ENCODE results near the gene ZMAT3. TPM values are rescaled to one million over a fixed set of nuclear protein-coding genes. Genes with fewer than 3 reads are reported as not detected.
A peak's percentile ranks its signal among the peaks of the same experiment; 100 is the strongest.
"Not testable (repeated sequence)": the region's sequence is repeated elsewhere in the genome, so short reads cannot be mapped to it uniquely, and the experiment has no call there.

Gene ZMAT3
- total RNA-seq, 1 donor from 2014 or later = 12.4 TPM

- ATAC-seq; DNase-seq; intact Hi-C loops (cut with micrococcal nuclease): not testable (repeated sequence)
Measured at GRCh38 chr3:179032454-179033303, 38.9 kb downstream of the ZMAT3 start.

- intact Hi-C loops (cut with micrococcal nuclease) = no loop called here
- ATAC-seq (no peak), DNase-seq (no peak)
Measured at GRCh38 chr3:179029096-179029495, 42.5 kb downstream of the ZMAT3 start.

- no peak for ATAC-seq
- intact Hi-C loops (cut with micrococcal nuclease) = no loop called here
- no peak for DNase-seq
Measured at GRCh38 chr3:179028408-179028807, 43.2 kb downstream of the ZMAT3 start.

GRCh38 chr3:179027326-179027900 lies 44.2 kb downstream of the ZMAT3 start:
- DNase-seq = peak; percentile 35
- intact Hi-C loops (cut with micrococcal nuclease) = no loop called here
- no peak for ATAC-seq

- no peak for DNase-seq
- ATAC-seq = no peak
- intact Hi-C loops (cut with micrococcal nuclease) = no loop called here
Measured at GRCh38 chr3:179026636-179027035, 45.0 kb downstream of the ZMAT3 start.

- DNase-seq (no peak), ATAC-seq (no peak)
- intact Hi-C loops (cut with micrococcal nuclease) = no loop called here
Measured at GRCh38 chr3:179021119-179021903, 50.3 kb downstream of the ZMAT3 start.

GRCh38 chr3:179020112-179020511 lies 51.5 kb downstream of the ZMAT3 start:
- DNase-seq (no peak), ATAC-seq (peak; percentile 70)
- intact Hi-C loops (cut with micrococcal nuclease) = no loop called here

GRCh38 chr3:179018808-179019207 lies 52.8 kb downstream of the ZMAT3 start:
- DNase-seq = no peak
- ATAC-seq = no peak
- intact Hi-C loops (cut with micrococcal nuclease) = loop anchor here (5.0 to 10.0 kb wide), 2 partner anchors 86 to 298 kb away; no protein-coding TSS in a partner anchor

GRCh38 chr3:179016979-179017670 lies 54.5 kb downstream of the ZMAT3 start:
- intact Hi-C loops (cut with micrococcal nuclease) = loop anchor here (5.0 to 10.0 kb wide), 2 partner anchors 88 to 300 kb away; no protein-coding TSS in a partner anchor

GRCh38 chr3:179015551-179016020 lies 56.0 kb downstream of the ZMAT3 start:
- ATAC-seq (peak; percentile 59), DNase-seq (no peak)
- intact Hi-C loops (cut with micrococcal nuclease) = loop anchor here (5.0 to 10.0 kb wide), 2 partner anchors 89 to 302 kb away; no protein-coding TSS in a partner anchor

More at GRCh38 chr3:179016979-179017670, 54.5 kb downstream of the ZMAT3 start:
- no peak for DNase-seq
- no peak for ATAC-seq

- no peak for ATAC-seq
- DNase-seq = no peak
- intact Hi-C loops (cut with micrococcal nuclease) = no loop called here
Measured at GRCh38 chr3:179005706-179006105, 65.9 kb downstream of the ZMAT3 start.

- DNase-seq (no peak), ATAC-seq (no peak)
- intact Hi-C loops (cut with micrococcal nuclease) = no loop called here
Measured at GRCh38 chr3:179005213-179005612, 66.4 kb downstream of the ZMAT3 start.

GRCh38 chr3:179000659-179001058 lies 71.0 kb downstream of the ZMAT3 start:
- ATAC-seq = no peak
- no peak for DNase-seq
- intact Hi-C loops (cut with micrococcal nuclease) = no loop called here

- intact Hi-C loops (cut with micrococcal nuclease) = no loop called here
- DNase-seq (no peak), ATAC-seq (no peak)
Measured at GRCh38 chr3:179000144-179000543, 71.5 kb downstream of the ZMAT3 start.

GRCh38 chr3:178996399-178996798 lies 75.2 kb downstream of the ZMAT3 start:
- ATAC-seq (no peak), DNase-seq (no peak)
- intact Hi-C loops (cut with micrococcal nuclease) = no loop called here

- no peak for DNase-seq
- intact Hi-C loops (cut with micrococcal nuclease) = no loop called here
- ATAC-seq = no peak
Measured at GRCh38 chr3:178990293-178990692, 81.3 kb downstream of the ZMAT3 start.

GRCh38 chr3:178989821-178990220 lies 81.8 kb downstream of the ZMAT3 start:
- intact Hi-C loops (cut with micrococcal nuclease) = no loop called here
- no peak for ATAC-seq
- DNase-seq = no peak

GRCh38 chr3:178987745-178988144 lies 83.9 kb downstream of the ZMAT3 start:
- DNase-seq = no peak
- intact Hi-C loops (cut with micrococcal nuclease) = no loop called here
- ATAC-seq = no peak

GRCh38 chr3:178986456-178986855 lies 85.2 kb downstream of the ZMAT3 start:
- DNase-seq = no peak
- ATAC-seq = no peak
- intact Hi-C loops (cut with micrococcal nuclease) = no loop called here

Data from left ventricle myocardium superior (tissue), 1 donor.